CD14-positive monocyte (primary cell): Measurements from ENCODE around the gene PLCD3. TPM values are rescaled to one million over a fixed set of nuclear protein-coding genes. Genes with fewer than 3 reads are reported as not detected.

Source experiments
- DNase-seq, 3 donors: peaks; one replicate each; pipeline ENCODE4 v3.0.0-alpha.2; 2011 to 2022
- H2AFZ ChIP-seq: 2 replicates; pipeline ENCODE4 v1.6.0; 2012; ENCODE audit warnings: mild to moderate bottlenecking, low read depth, low read length, inconsistent platforms; ENCODE audit not compliant: insufficient read depth, poor library complexity, severe bottlenecking
- H3K27ac ChIP-seq, 2 donors: 1 replicate in 1 of 2; 2 replicates in 1 of 2; pipeline ENCODE4 v1.5.1; 2012 to 2013; ENCODE audit warnings: low read length in 2 of 2, control low read depth in 1 of 2, inconsistent platforms in 1 of 2, low read depth in 1 of 2, mild to moderate bottlenecking in 1 of 2
- H3K27me3 ChIP-seq, 2 donors: one replicate each; pipeline versions ENCODE4 v1.6.0 to v1.6.1; 2011 to 2013; ENCODE audit warnings: low read length in 2 of 2; ENCODE audit not compliant: control insufficient read depth in 2 of 2, insufficient read depth in 2 of 2
- H3K36me3 ChIP-seq, 2 donors: replicated peaks in 1 of 2; 1 replicate in 1 of 2; 2 replicates in 1 of 2; pipeline versions ENCODE4 v1.5.1 to v1.6.1; 2012 to 2013; ENCODE audit warnings: low read length in 2 of 2, control low read depth in 1 of 2, inconsistent platforms in 1 of 2, mild to moderate bottlenecking in 1 of 2; ENCODE audit not compliant: insufficient read depth in 2 of 2, control insufficient read depth in 1 of 2
- H3K4me1 ChIP-seq, 2 donors: 1 replicate in 1 of 2; 2 replicates in 1 of 2; pipeline versions ENCODE4 v1.5.1 to v1.6.1; 2012 to 2013; ENCODE audit warnings: low read length in 2 of 2, control low read depth in 1 of 2, inconsistent platforms in 1 of 2, mild to moderate bottlenecking in 1 of 2, moderate library complexity in 1 of 2; ENCODE audit not compliant: insufficient read depth in 2 of 2, control insufficient read depth in 1 of 2
- H3K4me2 ChIP-seq: replicated peaks from 2 replicates; pipeline ENCODE3; 2012; ENCODE audit warnings: low read length, moderate library complexity, mild to moderate bottlenecking; ENCODE audit not compliant: poor library complexity, severe bottlenecking; ENCODE audit errors: extremely low read depth
- H3K4me3 ChIP-seq, 3 experiments: fragments of 200-600 bp in 1 of 3; sonication (generic) in 1 of 3; replicated peaks in 1 of 3; 1 replicate in 2 of 3; 2 replicates in 1 of 3; pipeline ENCODE4 v1.5.1; 2011 to 2013; ENCODE audit warnings: low read length in 3 of 3, mild to moderate bottlenecking in 3 of 3, control low read depth in 2 of 3, low read depth in 2 of 3, inconsistent platforms in 1 of 3, moderate library complexity in 1 of 3
- H3K79me2 ChIP-seq: 2 replicates; pipeline ENCODE4 v1.6.0; 2012; ENCODE audit warnings: mild to moderate bottlenecking, control low read depth, inconsistent platforms, low read length, moderate library complexity; ENCODE audit not compliant: insufficient read depth
- H3K9ac ChIP-seq: 2 replicates; pipeline ENCODE4 v1.6.0; 2017; ENCODE audit warnings: low read length, mild to moderate bottlenecking; ENCODE audit not compliant: insufficient read depth, poor library complexity, severe bottlenecking
- H3K9me3 ChIP-seq, 2 donors: replicated peaks in 1 of 2; 1 replicate in 1 of 2; 2 replicates in 1 of 2; pipeline versions ENCODE4 v1.5.1 to v1.6.1; 2012 to 2013; ENCODE audit warnings: low read length in 2 of 2, control low read depth in 1 of 2; ENCODE audit not compliant: control insufficient read depth in 1 of 2, insufficient read depth in 1 of 2
- H4K20me1 ChIP-seq: 2 replicates; pipeline ENCODE4 v1.6.0; 2012; ENCODE audit warnings: mild to moderate bottlenecking, low read length, control low read depth, moderate library complexity; ENCODE audit not compliant: insufficient read depth
- H3K27ac Mint-ChIP-seq, 7 donors: one replicate each; pipeline ENCODE4 v1.8.0; 2020; ENCODE audit warnings: mild to moderate bottlenecking in 7 of 7, mixed read lengths in 7 of 7, moderate library complexity in 6 of 7, inconsistent platforms in 2 of 7
- H3K27me3 Mint-ChIP-seq, 3 donors: one replicate each; pipeline ENCODE4 v1.8.0; 2021 to 2022; ENCODE audit warnings: low read depth in 3 of 3, mild to moderate bottlenecking in 3 of 3, mixed read lengths in 3 of 3, moderate library complexity in 3 of 3, inconsistent platforms in 1 of 3
- H3K36me3 Mint-ChIP-seq, 2 donors: one replicate each; pipeline ENCODE4 v1.8.0; 2020; ENCODE audit warnings: mixed read lengths in 2 of 2, inconsistent platforms in 1 of 2, mild to moderate bottlenecking in 1 of 2
- H3K4me1 Mint-ChIP-seq: one replicate; pipeline ENCODE4 v1.8.0; 2020; ENCODE audit warnings: mild to moderate bottlenecking, mixed read lengths
- H3K4me3 Mint-ChIP-seq, 2 donors: one replicate each; pipeline ENCODE4 v1.8.0; 2020; ENCODE audit warnings: mild to moderate bottlenecking in 2 of 2, mixed read lengths in 2 of 2, moderate library complexity in 1 of 2
- H3K9me3 Mint-ChIP-seq, 7 donors: one replicate each; pipeline ENCODE4 v1.8.0; 2020 to 2022; ENCODE audit warnings: mixed read lengths in 7 of 7, mild to moderate bottlenecking in 6 of 7, moderate library complexity in 6 of 7, inconsistent platforms in 2 of 7
- WGBS: methylation state at CpG from one replicate; pipeline ENCODE4 v1.1.5; 2013; ENCODE audit warnings: missing lambda C conversion rate; ENCODE audit not compliant: insufficient coverage; 5-methylcytosine and 5-hydroxymethylcytosine counted together
- intact Hi-C, 2 donors: fragments of 100-400 bp; cut with micrococcal nuclease; formaldehyde crosslinking; loops; one replicate each; pipeline versions ENCODE4 v1.15.0 to v1.15.1; 2023
- polyA plus RNA-seq, 3 donors: library from polyadenylated mRNA; depleted of rRNA in 1 of 3; unstranded in 2 of 3; stranded (reverse) in 1 of 3; fragments of 300-500 nt in 2 of 3; fragments of >200 nt in 1 of 3; fragmentation: Illumina TruSeq in 2 of 3; gene quantifications; 1 replicate in 2 of 3; 2 replicates in 1 of 3; pipeline ENCODE4 v1.2.3, GENCODE V29; 2012 to 2021
- TF ChIP-seq, protein P1 (sequence below): fragments of 200-600 bp; IDR thresholded peaks from one replicate; pipeline ENCODE4 v1.8.0; 2022; ENCODE audit warnings: antibody characterized with exemption, mild to moderate bottlenecking

The PLCD3 gene
- polyA plus RNA-seq, 3 donors = 0.97 to 25.8 (median 2.5) TPM

GRCh38 chr17:45101546-45101882 is 30.8 kb downstream of the PLCD3 start:
- no peaks in the 10 kb centered on the region for H3K4me1 ChIP-seq
- H3K9me3 ChIP-seq = no peaks in the 10 kb centered on the region
- peaks cover 87 to 94% of the 10 kb centered on the region in 2 donors for H3K36me3 ChIP-seq
- DNase-seq = no peak
- TF ChIP-seq, protein P1, sequence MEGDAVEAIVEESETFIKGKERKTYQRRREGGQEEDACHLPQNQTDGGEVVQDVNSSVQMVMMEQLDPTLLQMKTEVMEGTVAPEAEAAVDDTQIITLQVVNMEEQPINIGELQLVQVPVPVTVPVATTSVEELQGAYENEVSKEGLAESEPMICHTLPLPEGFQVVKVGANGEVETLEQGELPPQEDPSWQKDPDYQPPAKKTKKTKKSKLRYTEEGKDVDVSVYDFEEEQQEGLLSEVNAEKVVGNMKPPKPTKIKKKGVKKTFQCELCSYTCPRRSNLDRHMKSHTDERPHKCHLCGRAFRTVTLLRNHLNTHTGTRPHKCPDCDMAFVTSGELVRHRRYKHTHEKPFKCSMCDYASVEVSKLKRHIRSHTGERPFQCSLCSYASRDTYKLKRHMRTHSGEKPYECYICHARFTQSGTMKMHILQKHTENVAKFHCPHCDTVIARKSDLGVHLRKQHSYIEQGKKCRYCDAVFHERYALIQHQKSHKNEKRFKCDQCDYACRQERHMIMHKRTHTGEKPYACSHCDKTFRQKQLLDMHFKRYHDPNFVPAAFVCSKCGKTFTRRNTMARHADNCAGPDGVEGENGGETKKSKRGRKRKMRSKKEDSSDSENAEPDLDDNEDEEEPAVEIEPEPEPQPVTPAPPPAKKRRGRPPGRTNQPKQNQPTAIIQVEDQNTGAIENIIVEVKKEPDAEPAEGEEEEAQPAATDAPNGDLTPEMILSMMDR = no peak
- H3K4me3 ChIP-seq = no peak overlapping the region
- H3K4me3 Mint-ChIP-seq = no peak overlapping the region
- H3K4me2 ChIP-seq = no peak overlapping the region
- no peaks in the 10 kb centered on the region for H3K27me3 Mint-ChIP-seq
- peaks cover 51% of the 10 kb centered on the region for H4K20me1 ChIP-seq
- H3K27ac ChIP-seq = no peak overlapping the region
- intact Hi-C loops = no loop called here
- H3K9ac ChIP-seq = no peak overlapping the region
- H3K27me3 ChIP-seq = no peaks in the 10 kb centered on the region
- 100% methylated on average over 7 of the region's 9 CpGs for WGBS
- H3K4me1 Mint-ChIP-seq = no peaks in the 10 kb centered on the region
- no peaks in the 10 kb centered on the region for H3K79me2 ChIP-seq
- H3K27ac Mint-ChIP-seq = peak overlapping the region in 2 of 7 donors; percentile 42 to 52
- peaks cover 84 to 97% of the 10 kb centered on the region in 2 donors for H3K36me3 Mint-ChIP-seq
- H3K9me3 Mint-ChIP-seq = no peaks in the 10 kb centered on the region
- no peak overlapping the region for H2AFZ ChIP-seq

DNA sequence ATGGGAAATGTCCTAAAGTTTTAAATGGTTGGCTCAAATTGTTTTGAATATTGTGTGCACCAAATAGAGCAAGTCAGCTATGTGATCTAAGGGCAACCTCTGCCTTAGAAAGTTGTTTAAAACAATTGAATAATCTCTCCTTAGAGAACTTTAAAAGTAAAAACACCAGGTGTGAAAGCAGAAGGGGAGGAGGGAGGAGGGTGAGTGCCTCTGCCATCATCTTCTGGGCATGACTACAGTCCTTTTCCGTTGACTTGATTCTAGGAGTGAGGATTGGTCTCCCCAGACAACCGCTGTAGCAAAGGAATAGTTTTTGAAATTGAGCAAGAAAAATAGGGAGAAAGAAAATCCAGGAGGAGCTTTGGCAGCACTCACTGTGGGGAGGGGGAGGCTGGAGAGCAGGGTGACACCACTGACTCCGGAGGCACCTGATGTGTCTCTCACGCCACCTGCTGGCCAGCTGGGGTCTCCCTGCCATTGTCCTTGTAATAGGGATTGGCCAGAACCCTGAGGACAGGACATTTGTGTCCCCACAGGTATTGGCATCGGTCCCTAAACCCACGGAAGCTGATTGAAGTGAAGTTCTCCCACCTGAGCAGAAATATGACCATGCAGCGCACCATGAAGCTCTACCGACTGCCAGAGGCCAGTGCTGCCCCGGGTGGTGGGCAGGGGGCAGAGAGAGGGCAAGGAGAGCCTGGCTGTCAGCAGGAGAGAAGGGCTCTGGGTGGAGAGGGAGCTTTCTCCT is 33.3 kb downstream of the PLCD3 start:
- no peak overlapping the region for H3K4me3 ChIP-seq
- Mint-ChIP-seq H3K4me3 (no peak overlapping the region), H3K4me1 (no peaks in the 10 kb centered on the region), H3K9me3 (no peaks in the 10 kb centered on the region), H3K36me3 (peaks cover 80 to 97% of the 10 kb centered on the region in 2 donors), H3K27ac (peak overlapping the region in 4 of 7 donors; percentile 15 to 69 (median 58)), H3K27me3 (peaks cover 0 to 2% (median 2%) of the 10 kb centered on the region in 3 donors)
- peaks cover 81 to 94% of the 10 kb centered on the region in 2 donors for H3K36me3 ChIP-seq
- no peaks in the 10 kb centered on the region for H3K27me3 ChIP-seq
- no peaks in the 10 kb centered on the region for H3K9me3 ChIP-seq
- peak; percentile 51 to 69 (median 69) for DNase-seq
- peaks cover 39% of the 10 kb centered on the region for H4K20me1 ChIP-seq
- intact Hi-C loops = loop anchor here (2.0 to 10.0 kb wide), 3 partner anchors 33 to 180 kb away; partner anchors contain the start of gene PLCD3 (in 2 of the 2)
- H3K79me2 ChIP-seq = no peaks in the 10 kb centered on the region
- 71% methylated on average over 8 of the region's 9 CpGs for WGBS
- H3K9ac ChIP-seq = no peak overlapping the region
- TF ChIP-seq, protein P1 = peak; percentile 89
- no peak overlapping the region for H3K4me2 ChIP-seq
- no peak overlapping the region for H3K27ac ChIP-seq
- H3K4me1 ChIP-seq = no peaks in the 10 kb centered on the region
- H2AFZ ChIP-seq = no peak overlapping the region
